HEK293 (cell line): ENCODE data around the gene WAS.
A peak's percentile ranks its signal among the peaks of the same experiment; 100 is the strongest.
"Not testable (repeated sequence)": the region's sequence is repeated elsewhere in the genome, so short reads cannot be mapped to it uniquely, and the experiment has no call there.

Source experiments
- CTCF ChIA-PET: fragments of 350-600 bp; formaldehyde crosslinking; extraction: SDS; loops from one replicate; lab custom pipeline; 2021; ENCODE audit warnings: antibody characterized with exemption; lab: Yijun Ruan, JAX
- POLR2A ChIA-PET: fragments of 300-600 bp; formaldehyde crosslinking; extraction: SDS; loops from one replicate; lab custom pipeline; 2020; ENCODE audit warnings: antibody characterized with exemption, inconsistent platforms; lab: Yijun Ruan, JAX
- H3K27ac ChIP-seq: fragments of 200-500 bp; sonication (Bioruptor generic); 2 replicates; pipeline ENCODE4 v1.5.1; 2014; ENCODE audit warnings: low read depth, low read length, control low read depth, inconsistent platforms; ENCODE audit errors: extremely low read depth
- H3K36me3 ChIP-seq, 2 experiments: fragments of 200-500 bp in 1 of 2; sonication (Bioruptor generic) in 1 of 2; 1 replicate in 1 of 2; 2 replicates in 1 of 2; pipeline ENCODE4 v1.5.1; 2014 to 2017; ENCODE audit warnings: inconsistent platforms in 2 of 2, low read length in 2 of 2; ENCODE audit not compliant: control insufficient read depth in 2 of 2, insufficient read depth in 1 of 2
- H3K4me1 ChIP-seq: fragments of 200-500 bp; sonication (Bioruptor generic); 2 replicates; pipeline ENCODE4 v1.5.1; 2014; ENCODE audit warnings: mild to moderate bottlenecking, low read length, inconsistent platforms; ENCODE audit not compliant: control insufficient read depth, insufficient read depth
- H3K4me3 ChIP-seq: 2 replicates; pipeline ENCODE4 v1.5.1; 2011; ENCODE audit warnings: low read depth, mild to moderate bottlenecking, control low read depth, low read length, moderate library complexity
- H3K9me3 ChIP-seq: fragments of 200-500 bp; sonication (Bioruptor generic); 2 replicates; pipeline ENCODE4 v1.5.1; 2014; ENCODE audit warnings: low read depth, low read length, inconsistent platforms; ENCODE audit not compliant: control insufficient read depth, insufficient read depth
- GFI1B ChIP-seq: fragments of 450-650 bp; formaldehyde crosslinking; IDR thresholded peaks from 2 replicates; pipeline ENCODE4 v1.5.1; 2016; ENCODE audit warnings: missing biosample characterization, missing genetic modification characterization
- SCRT1 ChIP-seq: fragments of 450-650 bp; formaldehyde crosslinking; IDR thresholded peaks from 2 replicates; pipeline ENCODE4 v1.5.1; 2016; ENCODE audit warnings: missing biosample characterization, missing genetic modification characterization, borderline replicate concordance
- YY1 ChIP-seq: fragments of 450-650 bp; formaldehyde crosslinking; IDR thresholded peaks from 2 replicates; pipeline ENCODE4 v1.5.1; 2018; ENCODE audit warnings: missing biosample characterization, missing genetic modification characterization
- ZBTB17 ChIP-seq: fragments of 450-650 bp; formaldehyde crosslinking; IDR thresholded peaks from 2 replicates; pipeline ENCODE4 v1.5.1; 2016; ENCODE audit warnings: missing biosample characterization, missing genetic modification characterization
- ZBTB48 ChIP-seq: fragments of 450-650 bp; formaldehyde crosslinking; IDR thresholded peaks from 2 replicates; pipeline ENCODE4 v1.5.1; 2016; ENCODE audit warnings: missing biosample characterization, missing genetic modification characterization
- ZIC2 ChIP-seq: fragments of 450-650 bp; formaldehyde crosslinking; IDR thresholded peaks from 2 replicates; pipeline ENCODE4 v1.5.1; 2016; ENCODE audit warnings: missing biosample characterization, missing genetic modification characterization
- ZNF280C ChIP-seq: fragments of 450-650 bp; formaldehyde crosslinking; IDR thresholded peaks from 2 replicates; pipeline ENCODE4 v1.5.1; 2016; ENCODE audit warnings: missing biosample characterization, missing genetic modification characterization
- ZNF335 ChIP-seq: fragments of 450-650 bp; formaldehyde crosslinking; conservative IDR thresholded peaks from 2 replicates; pipeline ENCODE4 v1.5.1; 2016; ENCODE audit warnings: missing biosample characterization, missing genetic modification characterization
- ZNF394 ChIP-seq: fragments of 450-650 bp; formaldehyde crosslinking; IDR thresholded peaks from 2 replicates; pipeline ENCODE4 v1.5.1; 2016; ENCODE audit warnings: missing biosample characterization, missing genetic modification characterization, mild to moderate bottlenecking, moderate library complexity, borderline replicate concordance
- ZNF560 ChIP-seq: fragments of 450-650 bp; formaldehyde crosslinking; IDR thresholded peaks from 2 replicates; pipeline ENCODE4 v1.5.1; 2017; ENCODE audit warnings: missing biosample characterization, missing genetic modification characterization, borderline replicate concordance
- ZNF610 ChIP-seq: fragments of 450-650 bp; formaldehyde crosslinking; IDR thresholded peaks from 2 replicates; pipeline ENCODE4 v1.5.1; 2016; ENCODE audit warnings: missing biosample characterization, missing genetic modification characterization, borderline replicate concordance
- ZNF623 ChIP-seq: fragments of 450-650 bp; formaldehyde crosslinking; IDR thresholded peaks from 2 replicates; pipeline ENCODE4 v1.5.1; 2016; ENCODE audit warnings: missing biosample characterization, missing genetic modification characterization
- ZNF768 ChIP-seq: fragments of 450-650 bp; formaldehyde crosslinking; IDR thresholded peaks from 2 replicates; pipeline ENCODE4 v1.5.1; 2018; ENCODE audit warnings: missing biosample characterization, mild to moderate bottlenecking, missing genetic modification characterization

The WAS gene

GRCh38 chrX:48691746-48692145 lies 8.1 kb downstream of the WAS start:
- not testable (repeated sequence) for H3K4me1 ChIP-seq, H3K9me3 ChIP-seq, H3K27ac ChIP-seq, H3K4me3 ChIP-seq, H3K36me3 ChIP-seq
- POLR2A ChIA-PET, result interaction anchor here (1.6 kb wide), 1 partner anchor 15 kb away, joined by 4 read pairs; no protein-coding TSS in a partner anchor
- peak; percentile 88 for TF ChIP-seq ZNF623 (tag by site-specific recombination)
- CTCF ChIA-PET, result interaction anchor here (0.6 kb wide), 1 partner anchor 12 kb away, joined by 3 read pairs; no protein-coding TSS in a partner anchor

GRCh38 chrX:48694776-48695533 lies 11.4 kb downstream of the WAS start:
- no peak overlapping the region for H3K4me3 ChIP-seq
- ChIA-PET POLR2A (interaction anchor here (2.5 kb wide), 1 partner anchor 18 kb away, joined by 19 read pairs; no protein-coding TSS in a partner anchor), CTCF (interaction anchor here (0.9 kb wide), 1 partner anchor 47 kb away, joined by 4 read pairs; no protein-coding TSS in a partner anchor)
- H3K4me1 ChIP-seq, result no peaks in the 10 kb centered on the region
- no peak overlapping the region for H3K27ac ChIP-seq
- H3K9me3 ChIP-seq, result no peaks in the 10 kb centered on the region
- peaks cover 0 to 16% of the 10 kb centered on the region in 2 experiments; a peak in 2 of 3 replicates for H3K36me3 ChIP-seq
- TF ChIP-seq ZIC2 (tag by site-specific recombination) (peak; percentile 49), ZNF335 (peak; percentile 63), ZNF394 (tag by site-specific recombination) (no peak)

- Histone ChIP-seq H3K9me3 (no peaks in the 10 kb centered on the region), H3K4me3 (no peak overlapping the region), H3K36me3 (peaks cover 0 to 21% of the 10 kb centered on the region in 2 experiments; a peak in 2 of 3 replicates), H3K27ac (no peak overlapping the region; the same call in 1 of the 2 replicates), H3K4me1 (no peaks in the 10 kb centered on the region)
- TF ChIP-seq ZNF768 (tag by site-specific recombination) (no peak), ZBTB17 (tag by site-specific recombination) (peak; percentile 38; the same call in 1 of the 2 replicates)
- POLR2A ChIA-PET, result interaction anchor here (1.3 to 2.5 kb wide), 3 partner anchors 19 to 64 kb away, joined by 5 to 19 read pairs (median 14); no protein-coding TSS in a partner anchor
- CTCF ChIA-PET, result interaction anchor here (0.9 kb wide), 1 partner anchor 47 kb away, joined by 4 read pairs; no protein-coding TSS in a partner anchor
These were observed 11.9 kb downstream of the WAS start for GRCh38 chrX:48695534-48695896.

- CTCF ChIA-PET, result no interaction called here
These were observed 12.3 kb downstream of the WAS start for GRCh38 chrX:48695925-48696300.

More at GRCh38 chrX:48695925-48696300, 12.3 kb downstream of the WAS start:
- Histone ChIP-seq H3K27ac (peak overlapping the region; percentile 78; the same call in 1 of the 2 replicates), H3K9me3 (no peaks in the 10 kb centered on the region), H3K36me3 (peaks cover 0 to 25% of the 10 kb centered on the region in 2 experiments; a peak in 2 of 3 replicates), H3K4me1 (no peaks in the 10 kb centered on the region), H3K4me3 (peak overlapping the region; percentile 60)
- POLR2A ChIA-PET, result interaction anchor here (1.1 to 2.5 kb wide), 4 partner anchors 13 to 64 kb away, joined by 3 to 19 read pairs (median 10); no protein-coding TSS in a partner anchor
- TF ChIP-seq ZNF560 (no peak), GFI1B (tag by site-specific recombination) (0 out of 2 replicates have a peak, but pooled peaks have one; percentile 19), YY1 (no peak), ZBTB17 (tag by site-specific recombination) (peak; percentile 31; the same call in 1 of the 2 replicates), ZNF610 (tag by site-specific recombination) (no peak), ZBTB48 (peak; percentile 59; the same call in 1 of the 2 replicates), ZNF280C (tag by site-specific recombination) (0 out of 2 replicates have a peak, but pooled peaks have one; percentile 52), SCRT1 (tag by site-specific recombination) (no peak)
